KMS-11 (cell line): ENCODE data around the gene KRT7.

Source experiments
- H2AFZ ChIP-seq: fragments of 200-600 bp; sonication (generic); 2 replicates; pipeline ENCODE4 v1.6.1; 2016; ENCODE audit warnings: antibody characterized with exemption, mixed run types, low read depth
- H3K27ac ChIP-seq: fragments of 200-600 bp; sonication (generic); 2 replicates; pipeline ENCODE4 v1.6.1; 2016; ENCODE audit warnings: mild to moderate bottlenecking, mixed run types
- H3K27me3 ChIP-seq: fragments of 200-600 bp; sonication (generic); 2 replicates; pipeline ENCODE4 v1.6.1; 2017; ENCODE audit warnings: mild to moderate bottlenecking, low read depth, mixed run types, moderate library complexity; ENCODE audit not compliant: insufficient read depth
- H3K36me3 ChIP-seq: fragments of 200-600 bp; sonication (generic); 2 replicates; pipeline ENCODE4 v1.6.1; 2017; ENCODE audit warnings: mild to moderate bottlenecking, mixed run types; ENCODE audit not compliant: insufficient read depth
- H3K4me1 ChIP-seq: fragments of 200-600 bp; sonication (generic); 2 replicates; pipeline ENCODE4 v1.6.1; 2016; ENCODE audit warnings: mild to moderate bottlenecking, low read depth, mixed run types; ENCODE audit not compliant: poor library complexity, severe bottlenecking
- H3K4me2 ChIP-seq: fragments of 200-600 bp; sonication (generic); 2 replicates; pipeline ENCODE4 v1.7.0; 2016; ENCODE audit warnings: mild to moderate bottlenecking, mixed run types
- H3K4me3 ChIP-seq: fragments of 200-600 bp; sonication (generic); IDR thresholded peaks from 2 replicates; pipeline ENCODE4 v1.6.1; 2017; ENCODE audit warnings: low read depth, low read length, mixed read lengths; ENCODE audit not compliant: insufficient read depth
- H3K79me2 ChIP-seq: fragments of 200-600 bp; sonication (generic); 2 replicates; pipeline ENCODE4 v1.6.1; 2016; ENCODE audit warnings: low read depth, mixed run types; ENCODE audit not compliant: insufficient read depth
- H3K9ac ChIP-seq: fragments of 200-600 bp; sonication (generic); 2 replicates; pipeline ENCODE4 v1.6.1; 2016; ENCODE audit warnings: mild to moderate bottlenecking, mixed run types
- H4K20me1 ChIP-seq: fragments of 200-600 bp; sonication (generic); 2 replicates; pipeline ENCODE4 v1.6.1; 2016; ENCODE audit warnings: mild to moderate bottlenecking, mixed run types; ENCODE audit not compliant: insufficient read depth
- TF ChIP-seq, protein P1 (sequence below): fragments of 200-600 bp; sonication (generic); conservative IDR thresholded peaks from 2 replicates; pipeline ENCODE4 v1.6.1; 2017; ENCODE audit warnings: low read depth, mild to moderate bottlenecking, antibody characterized with exemption, low read length, moderate library complexity, mixed read lengths

KRT7 gene

DNA sequence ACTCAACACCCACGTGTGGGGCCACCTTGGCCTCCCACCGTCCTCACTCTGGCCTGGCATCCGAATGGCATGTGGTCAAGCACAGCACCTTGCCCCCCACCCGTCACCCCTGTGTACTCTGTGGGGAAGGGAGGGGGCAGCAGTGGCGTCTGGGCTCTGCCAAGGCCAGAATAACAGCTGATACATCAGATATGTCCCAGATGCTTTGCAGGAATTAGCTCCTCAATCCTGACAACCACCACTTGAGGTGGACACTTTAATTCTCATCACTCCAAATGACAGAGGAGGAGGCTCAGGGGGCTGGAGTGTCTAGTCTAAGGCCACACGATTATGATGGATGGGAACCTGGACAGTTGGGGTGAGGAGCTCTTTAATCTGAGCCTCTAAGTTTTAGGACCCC lies 39.5 kb upstream of the KRT7 start:
- no peaks in the 10 kb centered on the region; the same call in 1 of the 2 replicates for H3K27me3 ChIP-seq
- H4K20me1 ChIP-seq, result no peaks in the 10 kb centered on the region
- H3K9ac ChIP-seq, result no peak overlapping the region
- H3K36me3 ChIP-seq, result no peaks in the 10 kb centered on the region
- no peak overlapping the region for H3K27ac ChIP-seq
- no peak overlapping the region for H3K4me3 ChIP-seq
- H3K4me1 ChIP-seq, result peaks cover 10% of the 10 kb centered on the region
- TF ChIP-seq, protein P1, sequence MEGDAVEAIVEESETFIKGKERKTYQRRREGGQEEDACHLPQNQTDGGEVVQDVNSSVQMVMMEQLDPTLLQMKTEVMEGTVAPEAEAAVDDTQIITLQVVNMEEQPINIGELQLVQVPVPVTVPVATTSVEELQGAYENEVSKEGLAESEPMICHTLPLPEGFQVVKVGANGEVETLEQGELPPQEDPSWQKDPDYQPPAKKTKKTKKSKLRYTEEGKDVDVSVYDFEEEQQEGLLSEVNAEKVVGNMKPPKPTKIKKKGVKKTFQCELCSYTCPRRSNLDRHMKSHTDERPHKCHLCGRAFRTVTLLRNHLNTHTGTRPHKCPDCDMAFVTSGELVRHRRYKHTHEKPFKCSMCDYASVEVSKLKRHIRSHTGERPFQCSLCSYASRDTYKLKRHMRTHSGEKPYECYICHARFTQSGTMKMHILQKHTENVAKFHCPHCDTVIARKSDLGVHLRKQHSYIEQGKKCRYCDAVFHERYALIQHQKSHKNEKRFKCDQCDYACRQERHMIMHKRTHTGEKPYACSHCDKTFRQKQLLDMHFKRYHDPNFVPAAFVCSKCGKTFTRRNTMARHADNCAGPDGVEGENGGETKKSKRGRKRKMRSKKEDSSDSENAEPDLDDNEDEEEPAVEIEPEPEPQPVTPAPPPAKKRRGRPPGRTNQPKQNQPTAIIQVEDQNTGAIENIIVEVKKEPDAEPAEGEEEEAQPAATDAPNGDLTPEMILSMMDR, result no peak
- no peaks in the 10 kb centered on the region for H3K79me2 ChIP-seq
- no peak overlapping the region for H2AFZ ChIP-seq
- H3K4me2 ChIP-seq, result no peak overlapping the region

DNA sequence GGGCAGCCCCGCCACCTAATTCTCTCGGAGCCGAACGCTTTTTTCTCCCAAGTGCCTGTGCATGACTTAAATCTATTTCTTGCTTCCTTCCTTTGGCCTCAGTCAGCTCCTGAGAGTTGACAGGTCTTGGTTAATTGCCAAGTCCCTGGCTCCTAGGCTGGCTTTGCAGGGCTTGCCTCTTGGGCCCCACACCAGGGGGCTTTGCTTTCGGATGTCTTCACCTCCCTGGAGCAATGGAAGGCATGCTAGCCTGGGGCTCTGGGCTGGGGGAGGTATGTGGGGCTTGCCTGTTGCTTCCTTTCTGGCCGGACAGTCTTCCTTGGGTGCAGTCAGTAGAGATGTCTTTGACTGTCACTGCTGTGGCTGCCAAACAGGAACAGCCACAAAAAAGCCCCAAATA lies 39.1 kb upstream of the KRT7 start:
- TF ChIP-seq, protein P1, result no peak
- Histone ChIP-seq H3K4me1 (peaks cover 9% of the 10 kb centered on the region), H2AFZ (no peak overlapping the region), H4K20me1 (no peaks in the 10 kb centered on the region), H3K4me3 (no peak overlapping the region), H3K36me3 (no peaks in the 10 kb centered on the region), H3K79me2 (no peaks in the 10 kb centered on the region), H3K9ac (no peak overlapping the region), H3K27ac (no peak overlapping the region), H3K4me2 (no peak overlapping the region), H3K27me3 (no peaks in the 10 kb centered on the region; the same call in 1 of the 2 replicates)

DNA sequence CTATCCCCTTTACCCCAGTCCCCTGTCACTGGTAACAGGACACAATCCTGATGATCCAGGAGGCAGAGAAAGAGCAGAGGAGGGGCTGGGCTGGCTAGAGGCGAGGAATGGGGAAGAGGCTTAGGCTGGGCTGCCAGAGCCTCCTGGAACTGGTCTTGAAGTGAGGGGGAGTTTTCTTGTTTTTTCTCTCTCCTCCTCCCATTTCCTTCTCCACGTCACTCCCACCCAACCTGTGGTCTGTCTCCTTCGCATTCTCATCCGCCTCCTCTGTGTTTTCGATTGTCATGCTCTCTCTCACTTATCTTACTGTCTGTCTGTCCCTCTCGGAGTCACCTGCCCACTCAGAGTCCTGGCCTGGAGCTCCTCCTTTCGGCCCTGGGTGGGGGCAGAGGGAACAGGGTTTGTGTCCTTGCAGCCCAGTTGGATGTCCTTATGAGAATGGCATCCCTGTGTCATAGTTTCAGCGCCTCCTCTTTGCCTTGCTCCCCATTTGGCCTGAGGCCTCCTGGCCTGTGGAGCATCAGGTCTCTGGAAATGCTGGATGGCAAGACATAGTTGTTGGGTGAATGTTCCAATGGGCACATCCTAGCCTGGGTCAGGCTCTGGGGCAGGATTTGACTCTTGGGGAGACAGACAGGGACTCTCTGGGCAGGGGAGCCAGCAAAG lies 37.8 kb upstream of the KRT7 start:
- Histone ChIP-seq H3K4me1 (no peaks in the 10 kb centered on the region), H3K36me3 (no peaks in the 10 kb centered on the region), H3K4me2 (no peak overlapping the region), H3K27ac (no peak overlapping the region), H4K20me1 (no peaks in the 10 kb centered on the region), H3K9ac (no peak overlapping the region), H3K27me3 (no peaks in the 10 kb centered on the region; the same call in 1 of the 2 replicates), H3K79me2 (no peaks in the 10 kb centered on the region), H3K4me3 (no peak overlapping the region), H2AFZ (no peak overlapping the region)
- TF ChIP-seq, protein P1, result no peak

DNA sequence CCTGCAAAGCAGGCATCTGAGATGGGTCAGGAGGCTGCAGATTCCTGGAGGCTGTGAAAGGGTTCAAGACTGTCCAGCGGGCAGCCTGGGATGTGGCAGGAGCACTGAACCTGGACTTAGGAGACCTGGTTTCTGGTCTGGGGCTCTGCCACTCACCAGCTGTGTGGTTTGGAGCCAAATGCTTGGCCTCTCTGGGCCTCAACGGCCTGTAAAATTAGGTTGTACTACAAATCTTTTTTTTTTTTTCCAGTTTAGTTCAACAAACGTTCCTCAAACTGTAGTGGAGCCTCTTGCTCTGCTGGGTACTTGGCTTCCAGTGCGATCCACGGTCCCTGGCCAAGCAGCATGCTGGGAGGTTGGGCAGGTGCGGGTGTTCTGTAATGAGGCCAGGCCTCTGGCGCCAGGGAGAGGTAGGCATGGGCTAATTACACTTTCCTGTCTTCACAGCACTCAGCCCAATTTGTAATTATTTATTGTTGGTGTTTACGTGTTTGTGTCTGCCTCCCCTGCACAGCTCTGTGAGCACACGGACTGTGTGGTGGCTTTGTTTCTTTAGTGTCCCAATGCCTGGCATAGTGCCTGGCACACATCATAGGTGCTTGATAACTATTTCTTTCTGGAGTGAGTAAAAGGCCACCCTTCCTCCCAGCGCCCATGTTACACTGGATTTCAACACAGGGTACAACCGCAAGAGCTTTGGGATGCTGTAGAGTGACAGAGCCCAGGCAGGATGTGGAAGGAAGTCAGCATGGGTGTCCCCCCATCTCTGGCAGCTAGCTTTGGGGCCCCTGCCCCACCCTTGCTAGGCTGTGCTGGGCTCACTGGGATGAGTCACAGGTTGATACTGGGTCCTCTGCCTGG lies 35.4 kb upstream of the KRT7 start:
- Histone ChIP-seq H3K36me3 (no peaks in the 10 kb centered on the region), H3K9ac (no peak overlapping the region), H3K4me2 (no peak overlapping the region), H3K4me1 (no peaks in the 10 kb centered on the region), H3K27me3 (no peaks in the 10 kb centered on the region; the same call in 1 of the 2 replicates), H3K27ac (no peak overlapping the region), H4K20me1 (no peaks in the 10 kb centered on the region), H2AFZ (no peak overlapping the region), H3K79me2 (no peaks in the 10 kb centered on the region), H3K4me3 (no peak overlapping the region)
- TF ChIP-seq, protein P1, result no peak
